Epithelial cell of prostate (primary cell): Measurements from ENCODE around the gene RERE.
"Not testable (repeated sequence)": the region's sequence is repeated elsewhere in the genome, so short reads cannot be mapped to it uniquely, and the experiment has no call there.

ENCODE experiments used
- DNase-seq: peaks from one replicate; pipeline ENCODE4 v3.0.0-alpha.2; 2011; ENCODE audit warnings: low read depth, low spot score
- H3K27ac ChIP-seq: fragments of 450-650 bp; 2 replicates; pipeline ENCODE4 v1.5.1; 2017; ENCODE audit warnings: mild to moderate bottlenecking

The RERE gene

GRCh38 chr1:8845104-8846097, 28.0 kb upstream of the RERE start:
- no peak for DNase-seq

DNA sequence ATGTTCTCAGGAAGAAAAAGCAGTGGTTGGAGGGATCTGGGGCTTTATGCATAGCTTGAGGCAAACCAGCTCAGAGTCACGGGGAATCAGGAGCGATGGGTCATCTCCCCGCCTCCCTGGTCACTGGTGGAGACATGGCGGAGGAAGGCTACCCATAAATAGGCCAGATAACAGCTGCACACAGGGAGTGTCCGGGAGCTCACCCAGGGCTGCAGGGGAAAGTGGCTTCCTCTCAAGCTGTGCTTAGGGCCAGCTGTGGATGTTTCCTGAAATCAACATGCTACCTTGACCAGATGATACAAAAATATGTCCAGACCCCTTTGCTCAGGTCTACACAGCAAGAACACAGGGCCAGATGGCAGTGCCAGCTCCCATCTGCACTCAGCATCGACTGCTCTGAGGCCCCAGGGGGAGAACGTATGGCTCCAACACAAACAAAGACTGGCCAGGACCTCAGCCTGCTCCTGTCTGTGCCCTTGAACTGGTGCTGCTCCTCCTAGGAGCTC, 27.1 kb upstream of the RERE start:
- H3K27ac ChIP-seq = no peak overlapping the region
- DNase-seq = no peak

More at GRCh38 chr1:8845104-8846097, 28.0 kb upstream of the RERE start:
- H3K27ac ChIP-seq = no peak overlapping the region

GRCh38 chr1:8841395-8841794, 24.0 kb upstream of the RERE start:
- no peak overlapping the region for H3K27ac ChIP-seq
- DNase-seq = no peak

DNA sequence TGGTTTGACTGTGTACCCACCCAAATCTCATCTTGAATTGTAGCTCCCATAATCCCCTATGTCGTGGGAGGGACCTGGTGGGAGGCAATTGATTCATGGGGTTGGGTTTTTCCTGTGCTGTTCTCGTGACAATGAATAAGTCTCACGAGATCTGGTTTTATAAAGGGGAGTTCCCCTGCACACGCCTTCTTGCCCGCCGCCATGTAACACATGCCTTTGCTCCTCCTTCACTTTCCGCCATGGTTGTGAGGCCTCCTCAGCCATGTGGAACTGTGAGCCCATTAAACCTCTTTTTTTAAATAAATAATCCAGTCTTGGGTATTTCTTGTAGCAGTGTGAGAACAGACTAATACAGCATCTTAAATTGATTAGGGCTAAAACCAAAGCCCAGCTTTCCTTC, 22.6 kb upstream of the RERE start:
- no peak for DNase-seq
- no peak overlapping the region for H3K27ac ChIP-seq

- DNase-seq = no peak
- no peak overlapping the region for H3K27ac ChIP-seq
Measured at GRCh38 chr1:8835941-8836643, 18.7 kb upstream of the RERE start.

DNA sequence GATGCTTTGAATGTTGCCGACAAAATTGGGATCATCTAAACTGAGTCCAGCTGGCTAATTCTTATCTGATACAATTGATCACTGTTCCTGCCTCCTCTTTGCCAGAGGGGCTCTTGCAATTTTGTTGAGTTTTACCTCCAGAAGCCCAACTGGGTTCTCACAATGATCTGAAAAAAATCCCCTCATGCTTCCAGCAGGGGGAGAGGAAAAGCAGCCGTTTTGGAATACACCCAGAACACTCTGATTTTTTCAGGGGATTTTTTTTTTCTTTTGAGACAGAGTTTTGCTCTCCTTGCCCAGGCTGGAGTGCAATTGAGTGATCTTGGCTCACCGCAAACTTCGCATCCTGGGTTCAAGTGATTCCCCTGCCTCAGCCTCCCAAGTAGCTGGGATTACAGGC, 13.9 kb upstream of the RERE start:
- H3K27ac ChIP-seq = no peak overlapping the region
- no peak for DNase-seq

GRCh38 chr1:8830732-8831131, 13.3 kb upstream of the RERE start:
- H3K27ac ChIP-seq, DNase-seq: not testable (repeated sequence)

- no peak overlapping the region for H3K27ac ChIP-seq
- DNase-seq = no peak
Measured at GRCh38 chr1:8825985-8826481, 8.6 kb upstream of the RERE start.

- H3K27ac ChIP-seq = peak overlapping the region; percentile 45
- DNase-seq = no peak
Measured at GRCh38 chr1:8823295-8823664, 5.8 kb upstream of the RERE start.

- peak overlapping the region; percentile 45 for H3K27ac ChIP-seq
- no peak for DNase-seq
Measured at GRCh38 chr1:8822373-8823294, 5.2 kb upstream of the RERE start.

- no peak for DNase-seq
- no peak overlapping the region for H3K27ac ChIP-seq
Measured at GRCh38 chr1:8821084-8821483, 3.6 kb upstream of the RERE start.

- H3K27ac ChIP-seq = peak overlapping the region; percentile 92
Measured at GRCh38 chr1:8818789-8819188, 1.3 kb upstream of the RERE start.

DNA sequence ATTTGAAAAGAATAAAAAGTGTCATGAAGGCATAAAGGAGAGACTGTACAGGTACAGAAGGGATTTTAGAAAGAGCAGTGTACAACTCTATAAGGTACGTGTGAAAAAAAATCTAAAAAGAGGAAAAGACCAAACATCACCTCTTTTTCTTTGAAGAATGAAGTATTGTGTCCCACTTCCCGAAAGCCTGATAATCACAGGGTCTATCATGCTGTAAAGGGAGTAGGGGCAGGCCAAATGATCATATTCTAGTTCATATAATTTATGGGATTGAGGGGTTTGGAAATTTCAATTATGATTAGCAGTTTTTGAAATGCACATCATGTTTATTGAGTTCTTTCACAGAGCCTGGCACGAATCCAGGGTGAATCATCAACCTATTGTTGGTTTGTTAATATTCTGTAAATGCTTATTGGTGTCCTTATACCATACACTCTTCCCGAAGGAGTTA, 910 bp upstream of the RERE start:
- peak; percentile 52 for DNase-seq

More at GRCh38 chr1:8818789-8819188, 1.3 kb upstream of the RERE start:
- DNase-seq = not testable (repeated sequence)

GRCh38 chr1:8816831-8817411, 519 bp downstream of the RERE start:
- no peak for DNase-seq
- peak overlapping the region; percentile 92 for H3K27ac ChIP-seq

More for the DNA sequence above, 910 bp upstream of the RERE start:
- peak overlapping the region; percentile 92 for H3K27ac ChIP-seq

- H3K27ac ChIP-seq = peak overlapping the region; percentile 92
- DNase-seq = no peak
Measured at GRCh38 chr1:8816264-8816663, 1.2 kb downstream of the RERE start.

DNA sequence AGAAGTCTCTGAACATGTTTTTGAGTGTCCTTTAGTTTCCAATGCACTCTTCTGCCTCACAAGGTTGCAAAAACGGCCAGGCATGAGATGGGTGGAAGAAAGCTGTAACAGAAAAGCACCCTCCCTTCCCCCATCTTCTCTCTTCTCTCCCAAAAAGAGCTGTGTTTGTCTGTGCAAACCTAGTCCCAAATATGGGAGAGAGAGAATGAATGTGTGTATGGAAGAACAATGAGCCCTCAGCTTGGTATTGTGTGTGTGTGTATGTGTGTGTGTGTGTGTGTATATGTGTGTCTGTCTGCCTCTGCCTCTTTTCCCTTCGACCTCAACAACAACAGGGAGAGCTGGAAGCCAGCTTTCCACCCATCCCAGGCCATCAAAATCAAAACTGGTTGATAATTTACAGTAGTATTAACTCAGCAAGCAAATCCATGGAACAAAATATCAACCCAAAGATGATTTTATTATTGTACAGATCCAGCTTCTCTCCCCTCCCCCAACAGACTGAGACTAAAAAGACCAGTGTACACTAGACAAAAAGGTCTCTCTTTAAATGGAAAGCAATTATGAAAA, 1.8 kb downstream of the RERE start:
- DNase-seq = no peak
- H3K27ac ChIP-seq = peak overlapping the region; percentile 92

- DNase-seq = no peak
- H3K27ac ChIP-seq = no peak overlapping the region
Measured at GRCh38 chr1:8814865-8815264, 2.6 kb downstream of the RERE start.

- no peak overlapping the region for H3K27ac ChIP-seq
- no peak for DNase-seq
Measured at GRCh38 chr1:8813991-8814390, 3.4 kb downstream of the RERE start.
